ENCODE measurements around the gene RACK1. TPM values are rescaled to one million over a fixed set of nuclear protein-coding genes. Genes with fewer than 3 reads are reported as not detected.

Gene RACK1
- total and polyA plus RNA-seq, 2 of the 4 experiments (the other 2 are of a cell fraction) = 4,263 to 9,350 TPM

DNA sequence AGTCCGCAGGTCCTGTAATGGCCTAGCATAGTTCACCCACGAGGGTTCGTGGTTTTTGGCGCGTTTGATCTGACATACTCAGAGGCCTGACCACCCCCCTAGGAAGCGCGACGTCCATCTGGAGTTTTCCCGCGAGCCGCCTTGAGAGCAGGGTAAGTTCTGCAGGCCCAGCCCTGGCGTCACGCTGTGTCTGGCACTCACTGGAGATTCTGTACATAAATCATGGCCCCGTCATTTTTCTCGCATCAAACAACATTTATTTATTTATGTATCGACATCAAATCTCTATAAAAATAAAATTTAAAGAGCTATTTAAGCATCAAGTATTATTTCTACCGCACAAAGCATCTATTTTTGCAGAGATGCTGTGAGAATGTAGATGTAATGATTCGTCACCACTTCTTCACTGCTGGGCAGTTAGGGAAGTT, 21.1 kb downstream of the RACK1 start:
- DNase-seq (no peak), ATAC-seq (ENCODE audit: low read depth) (peak; percentile 4; the same call in 1 of the 2 replicates)
- Histone ChIP-seq H4K8ac (ENCODE audit: low read depth in 2 of 2, low read length in 2 of 2) (peak overlapping the region; percentile 65 to 82), H4K20me1 (ENCODE audit: insufficient read depth, low read length) (peaks cover 13% of the 10 kb centered on the region), H2BK15ac (ENCODE audit: low read depth, low read length) (no peak overlapping the region), H3K18ac (ENCODE audit: low read depth, low read length) (peak overlapping the region; percentile 56; the same call in 1 of the 2 replicates), H2BK5ac (ENCODE audit: low read depth, low read length, poor library complexity, severe bottlenecking) (peak overlapping the region; percentile 82), H3K23ac (ENCODE audit: low read depth, low read length) (peak overlapping the region; percentile 83), H3K9me3 (ENCODE audit: control insufficient read depth, insufficient read depth, low read length) (no peaks in the 10 kb centered on the region), H2AK9ac (replicated peaks; ENCODE audit: low read depth, low read length, poor library complexity) (peak overlapping the region; percentile 99), H4K91ac (ENCODE audit: insufficient read depth, low read depth, low read length) (peak overlapping the region; percentile 53), H3K56ac (ENCODE audit: extremely low read depth, insufficient read depth, low read length) (peak overlapping the region; percentile 93), H3K36me3 (ENCODE audit: control insufficient read depth, insufficient read depth, low read length) (peaks cover 2% of the 10 kb centered on the region; the same call in 1 of the 2 replicates), H2AFZ (replicated peaks; ENCODE audit: low read length, poor library complexity) (peak overlapping the region; percentile 99), H3K4me1 (ENCODE audit: control insufficient read depth, insufficient read depth, low read length) (peaks cover 6% of the 10 kb centered on the region), H2BK120ac (ENCODE audit: low read depth, low read length) (peak overlapping the region; percentile 48; the same call in 1 of the 2 replicates), H2AK5ac (ENCODE audit: low read depth, low read length) (peak overlapping the region; percentile 67; the same call in 1 of the 2 replicates), H2BK20ac (ENCODE audit: low read depth, low read length) (no peak overlapping the region), H3K4me2 (ENCODE audit: low read depth, low read length) (peak overlapping the region; percentile 65), H3K27ac (ENCODE audit: insufficient read depth, low read length) (peak overlapping the region; percentile 73), H4K5ac (ENCODE audit: low read depth, low read length) (peak overlapping the region; percentile 46), H3K14ac (replicated peaks; ENCODE audit: low read depth, low read length) (peak overlapping the region; percentile 86), H3K4me3 (ENCODE audit: insufficient read depth, low read depth, low read length) (peak overlapping the region; percentile 82), H3K9me1 (ENCODE audit: insufficient read depth, low read length) (peaks cover 15% of the 10 kb centered on the region), H3K27me3 (ENCODE audit: control insufficient read depth, insufficient read depth, low read length) (no peaks in the 10 kb centered on the region), H3K4ac (ENCODE audit: low read depth, low read length) (peak overlapping the region; percentile 86), H3K79me1 (ENCODE audit: low read depth in 1 of 2, low read length in 2 of 2) (peaks cover 13 to 31% of the 10 kb centered on the region in 2 experiments), H3K9ac (ENCODE audit: low read depth, low read length) (peak overlapping the region; percentile 64)
- dilution Hi-C loops (cut with HindIII; ENCODE audit: low sequenced_read_pairs, unreplicated experiment) = no loop called here
- WGBS, 2 experiments (ENCODE audit: extremely low coverage in 2 of 2, insufficient read length in 1 of 2) = 0% methylated on average over 3 of the region's 18 CpGs; no CpG with 5 or more reads in 1 of the 2 experiments
- no TSS peak for BruUV-seq (replicated peaks)
- CTCF ChIA-PET = interaction anchor here (1.0 to 1.1 kb wide), 2 partner anchors 16 to 34 kb away, joined by 3 read pairs; no protein-coding TSS in a partner anchor
- in situ Hi-C loops (cut with MboI; ENCODE audit: low sequenced_read_pairs) = no loop called here
- TF ChIP-seq MAFK (IDR thresholded peaks at IDR 0.05; ENCODE audit: low read depth, low read length) = peak; percentile 7; the same call in 1 of the 2 replicates
- no peak for TF ChIP-seq NFE2L2 (IDR thresholded peaks at IDR 0.05; ENCODE audit: low read depth, low read length)
- POLR2A ChIA-PET (ENCODE audit: unreplicated experiment) = no interaction called here
- intact Hi-C loops (cut with micrococcal nuclease) = loop anchor here (1.0 to 2.0 kb wide), 5 partner anchors 15 to 420 kb away; partner anchors contain the start of gene MGAT1
